ENCODE results near the gene TRIM61. TPM values are rescaled to one million over a fixed set of nuclear protein-coding genes. Genes with fewer than 3 reads are reported as not detected.
"Not testable (repeated sequence)": the region's sequence is repeated elsewhere in the genome, so short reads cannot be mapped to it uniquely, and the experiment has no call there.

Gene TRIM61
- total RNA-seq (1 to 10 TPM in 1 of 2 donors, under 1 TPM in 1; 0.50 to 1.4 TPM), polyA plus RNA-seq (under 1 TPM; 0.13 to 0.46 TPM)

GRCh38 chr4:164977243-164978164, at the start of gene TRIM61:
Gene TRIM61 (minus strand): TSS chr4:164977657. CDS start chr4:164970002, 7,655 bp downstream.
- 20% methylated on average over 27 of the region's 27 CpGs for WGBS
- peak; percentile 62 for DNase-seq (ENCODE audit: low spot score)
- H3K9me3 ChIP-seq (ENCODE audit: control insufficient read depth in 4 of 4, low read length in 3 of 4) = no peaks in the 10 kb centered on the region

GRCh38 chr4:165025782-165026181, 48.3 kb upstream of the TRIM61 start:
- not testable (repeated sequence) for H3K9ac ChIP-seq (ENCODE audit: low read depth in 1 of 2, low read length in 2 of 2); DNase-seq (ENCODE audit: low spot score); H3K27me3 ChIP-seq (ENCODE audit: control insufficient read depth in 4 of 4, insufficient read depth in 4 of 4, low read length in 3 of 4); H3K9me3 ChIP-seq (ENCODE audit: control insufficient read depth in 4 of 4, low read length in 3 of 4); H3K36me3 ChIP-seq (ENCODE audit: control insufficient read depth in 4 of 4, insufficient read depth in 3 of 4, low read depth in 1 of 4, low read length in 3 of 4); H3K27ac ChIP-seq (ENCODE audit: low read depth in 1 of 2, low read length in 2 of 2); H3K4me3 ChIP-seq (ENCODE audit: low read depth in 1 of 3, low read length in 3 of 3); H3K4me1 ChIP-seq (ENCODE audit: control insufficient read depth in 4 of 4, insufficient read depth in 4 of 4, low read length in 3 of 4)
- WGBS = 93% methylated on average over 8 of the region's 8 CpGs

More at GRCh38 chr4:164977243-164978164, at the start of gene TRIM61:
- H3K4me3 ChIP-seq (ENCODE audit: low read depth in 1 of 3, low read length in 3 of 3) = peak within 1 kb of the TSS; percentile 41 to 62 (median 57)
- TF ChIP-seq SP1 (IDR thresholded peaks at IDR 0.05) = no peak
- TF ChIP-seq GABPA (IDR thresholded peaks at IDR 0.05 in 1 of 2, conservative IDR thresholded peaks at IDR 0.05 in 1 of 2) = peak; percentile 42 to 57
- TF ChIP-seq RAD21 (IDR thresholded peaks at IDR 0.05) = no peak
- TF ChIP-seq REST (IDR thresholded peaks at IDR 0.05) = no peak
- TF ChIP-seq EGR1 (IDR thresholded peaks at IDR 0.05; ENCODE audit: low read depth in 2 of 2) = no peak
- TF ChIP-seq ZBTB33 (IDR thresholded peaks at IDR 0.05) = no peak
- no peak for TF ChIP-seq TAF1 (conservative IDR thresholded peaks at IDR 0.05)
- no peak for TF ChIP-seq CTCF (IDR thresholded peaks at IDR 0.05; ENCODE audit: low read depth, low read length, missing input control)
- TF ChIP-seq MAX (IDR thresholded peaks at IDR 0.05) = no peak
- no peak for TF ChIP-seq FOXA2 (IDR thresholded peaks at IDR 0.05)
- peak in 1 of 2 donors; percentile 21 for TF ChIP-seq HNF4A (conservative IDR thresholded peaks at IDR 0.05)
- no peak for TF ChIP-seq JUND (IDR thresholded peaks at IDR 0.05)
- TF ChIP-seq ATF3 (IDR thresholded peaks at IDR 0.05) = no peak
- no peak for TF ChIP-seq NR2F2 (IDR thresholded peaks at IDR 0.05)
- no peak for TF ChIP-seq RXRA (IDR thresholded peaks at IDR 0.05)
- TF ChIP-seq FOXA1 (IDR thresholded peaks at IDR 0.05) = no peak
- no peaks in the 10 kb centered on the region for H3K4me1 ChIP-seq (ENCODE audit: control insufficient read depth in 4 of 4, insufficient read depth in 4 of 4, low read length in 3 of 4)
- H3K27ac ChIP-seq (ENCODE audit: low read depth in 1 of 2, low read length in 2 of 2) = no peak within 1 kb of the TSS
- no peaks in the 10 kb centered on the region for H3K27me3 ChIP-seq (ENCODE audit: control insufficient read depth in 4 of 4, insufficient read depth in 4 of 4, low read length in 3 of 4)
- no peaks in the 10 kb centered on the region for H3K36me3 ChIP-seq (ENCODE audit: control insufficient read depth in 4 of 4, insufficient read depth in 3 of 4, low read depth in 1 of 4, low read length in 3 of 4)
- no peak within 1 kb of the TSS for H3K9ac ChIP-seq (ENCODE audit: low read depth in 1 of 2, low read length in 2 of 2)

- DNase-seq (ENCODE audit: low spot score); H3K9ac ChIP-seq (ENCODE audit: low read depth in 1 of 2, low read length in 2 of 2); H3K36me3 ChIP-seq (ENCODE audit: control insufficient read depth in 4 of 4, insufficient read depth in 3 of 4, low read depth in 1 of 4, low read length in 3 of 4); H3K4me1 ChIP-seq (ENCODE audit: control insufficient read depth in 4 of 4, insufficient read depth in 4 of 4, low read length in 3 of 4); H3K27me3 ChIP-seq (ENCODE audit: control insufficient read depth in 4 of 4, insufficient read depth in 4 of 4, low read length in 3 of 4); H3K27ac ChIP-seq (ENCODE audit: low read depth in 1 of 2, low read length in 2 of 2); H3K4me3 ChIP-seq (ENCODE audit: low read depth in 1 of 3, low read length in 3 of 3); H3K9me3 ChIP-seq (ENCODE audit: control insufficient read depth in 4 of 4, low read length in 3 of 4): not testable (repeated sequence)
- 92% methylated on average over 27 of the region's 30 CpGs for WGBS
Measured at GRCh38 chr4:165019995-165020394, 42.5 kb upstream of the TRIM61 start.
